ENCODE results near the gene BANP.
"Not testable (repeated sequence)": the region's sequence is repeated elsewhere in the genome, so short reads cannot be mapped to it uniquely, and the experiment has no call there.

The BANP gene

DNA sequence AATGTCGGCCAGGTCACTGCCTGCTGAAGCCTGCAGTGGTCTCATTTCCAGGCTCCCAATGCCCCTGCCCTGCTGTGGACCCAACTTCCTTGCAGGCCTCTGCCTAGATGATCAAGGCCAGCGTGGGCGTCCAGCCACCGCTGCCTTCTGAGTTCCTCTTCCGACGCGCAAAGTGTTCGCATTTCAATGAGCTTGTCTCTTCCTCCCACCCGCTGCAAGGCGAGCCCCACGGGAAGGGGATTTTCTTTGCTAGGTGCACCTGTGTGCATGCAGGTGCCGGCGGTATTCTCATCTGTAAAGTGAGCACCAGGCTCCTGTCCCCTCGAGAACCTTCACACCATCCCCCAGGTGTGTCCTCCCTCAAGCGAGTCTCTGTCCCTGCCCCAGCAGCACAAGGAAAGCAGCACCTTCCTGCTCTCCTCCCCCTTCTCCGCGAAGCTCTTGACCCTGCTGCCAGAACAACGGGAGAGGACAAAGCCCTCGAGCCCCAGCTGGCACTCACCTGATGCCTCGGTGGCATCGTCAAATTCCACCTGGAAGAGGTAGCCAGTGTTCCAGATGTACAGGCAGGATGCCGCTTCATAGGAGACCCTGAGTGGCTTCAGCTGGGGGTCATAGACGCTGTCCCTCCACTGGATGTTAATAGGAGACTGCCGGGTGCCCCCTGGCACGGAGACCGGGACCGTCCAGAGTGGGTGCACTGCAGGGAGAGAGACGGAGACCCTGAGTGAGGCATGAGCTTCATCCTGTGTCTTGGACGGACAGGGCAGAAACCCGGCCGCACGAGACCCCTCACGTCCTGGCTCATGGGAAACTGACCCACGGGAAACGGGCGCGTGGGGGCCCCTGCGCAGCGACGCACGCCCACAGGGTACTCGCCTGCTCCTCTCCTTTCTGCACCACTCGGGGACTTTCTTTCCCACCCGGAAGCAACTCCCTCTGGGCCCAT, 24.7 kb upstream of the BANP start:
- peak in 1 of 14 donors; percentile 18 for DNase-seq

DNA sequence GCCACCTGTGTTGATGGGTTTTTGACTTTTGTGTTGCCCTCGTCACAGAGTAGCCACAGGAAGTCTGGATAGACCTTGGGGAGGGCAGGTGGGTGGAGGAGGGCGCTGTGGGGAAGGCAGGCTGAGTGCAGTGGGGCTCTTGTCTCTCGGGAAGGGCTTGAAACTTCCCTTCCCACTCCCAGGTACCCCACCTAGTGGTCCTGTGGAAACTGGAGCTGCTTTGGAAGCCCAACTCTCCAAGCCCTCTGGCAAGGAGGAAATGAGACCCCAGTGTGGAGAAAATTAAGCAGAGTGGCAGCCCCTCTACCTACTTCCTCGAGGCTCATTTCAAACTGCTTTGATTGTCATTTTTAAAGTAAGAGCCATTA, 24.1 kb upstream of the BANP start:
- DNase-seq = no peak

DNA sequence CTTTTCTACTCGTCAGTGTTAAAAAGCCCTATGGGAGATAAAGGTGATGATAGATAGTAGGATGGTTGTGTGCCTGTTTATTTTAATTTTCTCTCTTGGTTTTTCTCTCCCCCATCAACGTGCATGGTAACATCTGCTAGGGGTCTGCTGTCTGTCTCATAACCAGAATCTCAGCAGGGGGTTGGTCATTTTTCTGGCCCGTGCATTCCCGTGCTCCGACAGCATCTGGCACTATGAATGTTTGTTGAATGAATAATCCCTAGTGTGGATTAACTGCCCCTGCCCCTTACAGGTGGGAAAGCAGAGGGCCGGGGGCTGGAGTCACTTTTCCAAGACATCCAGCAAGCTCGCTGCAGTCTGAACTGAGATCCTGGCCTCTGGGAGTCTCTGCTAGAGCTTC, 21.2 kb upstream of the BANP start:
- no peak for DNase-seq

DNA sequence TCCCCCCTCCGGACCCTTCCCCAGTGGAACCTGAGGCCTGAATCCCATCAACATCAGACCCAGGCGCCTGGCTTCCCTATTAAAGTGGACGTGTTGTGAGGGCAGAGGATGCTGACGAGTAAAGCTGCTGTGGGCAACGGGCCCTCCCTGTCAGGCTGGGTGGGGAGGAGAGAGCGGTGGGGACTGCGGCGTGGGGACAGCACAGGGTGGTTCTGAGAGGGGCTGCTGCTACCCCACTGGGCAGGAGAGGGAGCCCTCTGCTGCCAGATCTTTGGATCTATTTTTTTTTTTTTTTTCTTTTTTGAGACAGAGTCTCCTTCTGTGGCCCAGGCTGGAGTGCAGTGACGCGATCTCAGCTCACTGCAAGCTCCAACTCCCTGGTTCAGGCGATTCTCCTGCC, 20.8 kb upstream of the BANP start:
- no peak for DNase-seq

DNA sequence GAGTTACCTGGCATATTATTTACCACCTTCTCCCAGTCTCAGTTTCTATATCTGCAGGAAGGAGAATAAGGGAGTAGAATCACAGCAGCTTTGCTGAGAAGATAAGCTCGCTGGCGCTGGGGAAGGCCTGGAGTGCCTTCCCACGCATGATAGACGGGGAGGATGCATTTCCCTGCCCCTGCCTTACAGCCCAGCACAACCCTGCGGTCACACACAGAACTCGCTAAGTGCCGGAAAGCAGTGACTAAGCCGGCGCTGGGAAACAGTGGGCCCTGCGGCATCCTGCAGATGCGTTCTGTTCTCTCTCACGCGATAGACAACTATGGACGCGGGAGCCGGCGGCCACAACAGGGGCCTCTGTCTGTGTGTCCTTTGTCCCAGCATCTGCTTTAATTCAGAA, 19.7 kb upstream of the BANP start:
- no peak for DNase-seq

DNA sequence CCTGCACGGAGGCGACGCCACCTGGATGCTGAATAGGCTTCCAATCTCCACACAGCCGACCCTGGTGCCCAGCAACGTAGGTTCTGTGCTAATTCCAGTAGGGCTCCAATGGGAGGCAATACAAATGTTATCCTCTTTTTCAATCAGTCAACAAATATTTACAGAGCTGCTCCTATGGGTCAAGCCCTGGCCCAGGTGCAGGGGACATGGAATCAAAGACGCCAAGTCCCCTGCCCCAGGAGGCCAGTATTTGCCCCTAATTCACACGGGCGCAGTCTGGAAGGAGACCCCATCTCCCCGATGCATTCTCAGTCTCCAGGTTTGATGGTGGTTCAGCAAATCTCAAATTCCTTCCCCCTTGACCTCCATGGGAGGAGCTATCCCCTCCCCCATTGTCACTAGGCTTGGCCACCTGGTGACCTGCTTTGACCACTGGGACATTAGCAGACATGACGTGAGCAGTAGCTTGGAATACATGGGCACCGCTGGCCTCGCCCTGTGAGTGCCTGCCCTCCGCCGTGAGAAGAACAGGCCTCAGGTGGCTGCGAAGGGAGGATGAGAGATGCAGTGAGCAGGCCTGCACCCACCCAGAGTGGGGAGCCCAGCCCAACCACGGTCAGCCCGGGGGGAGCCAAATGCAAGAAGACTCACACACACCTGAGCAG, 18.6 kb upstream of the BANP start:
- DNase-seq = not testable (repeated sequence)

DNA sequence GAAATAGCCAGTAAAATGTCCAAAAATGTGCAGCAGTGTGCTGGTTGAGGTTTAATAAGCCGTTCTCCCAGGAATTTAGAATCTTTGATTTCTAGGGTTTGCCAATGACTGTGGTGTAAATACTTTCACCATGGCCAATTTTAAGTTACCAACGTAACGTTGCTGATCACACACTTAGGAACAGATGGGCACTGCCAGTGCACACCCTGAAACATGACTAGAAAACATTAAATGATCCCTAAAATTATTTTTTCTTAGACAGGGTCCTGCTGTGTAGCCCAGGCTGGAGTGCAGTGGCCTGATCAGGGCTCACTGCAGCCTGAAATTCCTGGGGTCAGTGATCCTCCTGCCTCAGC, 18.1 kb upstream of the BANP start:
- DNase-seq = no peak

DNA sequence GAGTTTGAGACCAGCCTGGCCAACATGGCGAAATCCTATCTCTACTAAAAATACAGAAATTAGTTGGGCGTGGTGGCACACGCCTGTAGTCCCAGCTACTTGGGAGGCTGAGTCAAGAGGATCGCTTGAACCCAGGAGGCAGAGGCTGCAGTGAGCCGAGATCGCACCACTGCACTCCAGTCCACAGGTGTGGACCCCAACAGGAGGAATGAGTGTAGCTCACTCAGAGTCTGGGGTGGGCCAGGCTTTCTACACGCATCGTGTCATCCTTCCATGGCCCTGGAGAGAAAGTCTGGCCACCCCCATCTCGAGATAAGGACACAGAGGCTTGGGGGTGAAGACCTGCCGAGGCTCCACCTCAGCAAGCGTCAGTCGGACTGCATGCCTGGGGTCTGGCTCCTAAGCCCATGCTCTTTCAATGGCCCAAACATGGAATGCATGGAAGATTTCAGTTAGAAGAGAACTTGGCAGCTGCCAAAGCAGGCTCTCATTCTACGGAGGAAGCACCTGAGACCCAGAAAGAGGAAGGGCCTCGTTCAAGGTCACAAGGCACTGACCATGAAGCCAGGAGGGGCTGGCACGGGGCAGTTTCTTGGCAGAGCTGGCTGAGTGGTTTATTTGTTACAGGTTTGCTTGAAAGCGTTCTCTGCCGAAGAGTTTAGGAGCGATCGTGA, 16.3 kb upstream of the BANP start:
- not testable (repeated sequence) for DNase-seq

DNA sequence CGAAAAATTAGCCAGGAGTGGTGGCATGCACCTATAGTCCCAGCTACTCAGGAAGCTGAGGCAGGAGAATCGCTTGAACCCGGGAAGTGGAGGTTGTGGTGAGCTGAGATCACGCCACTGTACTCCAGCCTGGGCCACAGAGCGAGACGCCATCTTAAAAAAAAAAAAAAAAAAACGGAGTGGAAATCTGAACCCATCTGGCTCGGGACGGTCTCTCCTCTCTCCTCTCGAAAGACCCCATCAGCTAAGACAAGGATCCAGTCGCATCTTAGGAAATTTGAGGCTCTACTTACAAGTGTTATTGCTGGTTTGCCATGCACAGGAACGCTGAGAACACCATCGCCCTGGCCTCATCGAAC, 15.2 kb upstream of the BANP start:
- DNase-seq = not testable (repeated sequence)

DNA sequence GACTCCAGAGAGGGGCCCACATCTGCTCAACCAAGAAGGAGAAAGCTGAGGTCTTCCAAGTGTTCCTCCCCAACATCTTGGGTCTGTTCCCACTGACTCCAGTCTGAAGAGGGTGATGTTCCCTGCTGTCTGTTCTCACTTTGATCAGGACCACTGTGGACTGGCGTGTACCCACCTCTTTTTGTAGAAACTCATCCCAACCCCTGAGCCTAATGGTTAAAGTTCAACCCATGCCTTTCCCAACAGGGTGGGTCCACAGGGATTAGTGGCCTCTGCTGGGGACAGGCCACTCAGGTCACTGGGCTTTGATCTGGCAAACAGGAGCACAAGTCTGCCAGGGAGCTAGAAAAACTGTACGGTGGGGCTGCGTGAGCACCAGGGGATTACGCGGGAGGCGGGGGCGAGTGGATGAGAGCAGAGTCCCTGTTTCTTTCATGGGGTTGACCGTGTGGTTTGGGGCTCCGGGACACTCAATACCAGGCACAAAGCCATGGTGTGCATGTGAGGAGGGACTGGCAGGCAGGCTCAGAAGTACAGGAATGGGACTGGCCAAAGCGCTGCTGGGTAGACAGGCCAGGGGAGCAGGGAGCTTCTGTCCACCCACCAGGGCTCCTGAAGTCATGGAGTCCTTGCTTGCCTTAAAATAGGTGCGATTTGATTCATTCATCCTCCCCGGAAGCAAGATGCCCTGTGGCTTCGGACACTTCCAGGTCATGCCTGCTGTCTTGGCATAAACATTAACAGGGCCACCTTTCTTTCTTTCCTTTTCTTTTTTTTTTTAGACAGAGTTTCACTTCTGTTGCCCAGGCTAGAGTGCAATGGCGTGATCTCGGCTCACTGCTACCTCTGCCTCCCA, 14.6 kb upstream of the BANP start, which contains the start of gene CA5A:
Gene CA5A, minus strand, starts transcription at position 155 of the 856 bp plus-strand sequence. Its CDS starts 79 bp downstream, at position 76.
- no peak for DNase-seq

DNA sequence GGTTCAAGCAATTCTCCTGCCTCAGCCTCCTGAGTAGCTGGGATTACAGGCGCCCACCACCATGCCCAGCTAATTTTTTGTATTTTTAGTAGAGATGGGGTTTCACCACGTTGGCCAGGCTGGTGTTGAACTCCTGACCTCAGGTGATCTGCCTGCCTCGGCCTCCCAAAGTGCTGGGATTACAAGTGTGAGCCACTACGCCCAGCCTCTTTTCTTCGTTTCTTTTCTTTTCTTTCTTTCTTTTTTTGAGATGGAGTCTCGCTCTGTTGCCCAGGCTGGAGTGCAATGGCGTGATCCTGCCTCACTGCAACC, 14.0 kb upstream of the BANP start:
- DNase-seq = not testable (repeated sequence)

DNA sequence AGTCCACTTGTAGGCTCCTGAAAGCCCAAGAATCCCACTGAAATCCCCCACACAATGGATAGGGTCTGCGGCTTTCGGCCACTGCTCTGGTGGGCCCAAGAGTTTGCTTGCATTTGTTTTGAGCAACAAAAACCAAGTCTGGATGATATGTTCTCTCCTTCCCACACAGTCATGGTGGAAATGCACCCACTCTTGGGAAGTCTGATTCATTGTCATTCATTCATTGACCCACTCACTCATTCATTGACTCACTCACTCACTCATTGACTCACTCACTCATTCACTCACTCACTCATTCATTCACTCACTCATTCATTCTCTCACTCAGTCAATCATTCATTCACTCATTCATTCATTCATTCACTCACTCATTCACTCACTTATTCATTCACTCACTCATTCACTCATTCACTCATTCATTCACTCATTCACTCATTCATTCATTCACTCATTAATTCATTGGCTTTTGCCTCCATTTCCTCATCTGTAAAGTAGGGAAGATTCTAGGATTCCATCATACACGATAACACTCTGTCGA, 12.8 kb upstream of the BANP start:
- DNase-seq = no peak

DNA sequence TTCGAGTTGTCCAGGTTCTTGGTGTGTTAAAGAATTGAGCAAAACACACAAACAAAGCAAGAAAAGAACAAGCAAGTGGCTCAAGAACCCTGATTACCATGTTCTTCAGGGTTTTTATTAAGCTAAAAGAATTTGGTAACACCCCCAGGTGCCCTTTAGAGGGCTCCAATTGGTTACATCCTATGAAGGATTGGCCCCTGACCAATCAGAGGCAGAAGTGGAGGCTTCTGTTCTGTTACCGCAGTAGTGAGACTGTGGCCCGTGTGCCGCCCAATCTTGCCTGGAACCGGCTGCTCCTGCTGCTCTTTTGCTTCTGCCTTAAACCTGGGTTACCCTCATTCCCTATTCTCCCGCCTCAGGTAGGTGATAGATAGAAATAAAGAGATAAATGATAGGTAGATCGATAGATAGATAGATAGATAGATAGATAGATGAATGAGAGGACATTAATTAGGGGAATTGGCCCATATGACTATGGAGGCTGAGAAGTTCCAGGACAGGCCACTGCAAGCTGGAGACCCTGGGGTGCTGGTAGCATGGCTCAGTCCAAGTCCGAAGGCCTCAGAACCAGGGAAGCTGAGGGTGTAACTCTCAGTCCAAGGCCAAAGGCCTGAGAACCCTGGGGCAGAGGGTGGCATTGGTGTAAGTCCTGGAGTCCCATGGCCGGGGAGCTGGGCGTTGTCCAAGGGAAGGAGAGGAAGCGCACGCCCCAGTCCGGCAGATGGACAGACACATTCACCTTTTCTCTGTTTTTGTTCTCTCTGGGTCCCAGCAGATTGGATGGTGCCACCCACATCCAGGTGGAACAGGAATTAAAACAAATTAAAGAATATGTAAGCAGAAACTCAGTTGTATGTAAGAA, 11.4 kb upstream of the BANP start:
- no peak for DNase-seq

DNA sequence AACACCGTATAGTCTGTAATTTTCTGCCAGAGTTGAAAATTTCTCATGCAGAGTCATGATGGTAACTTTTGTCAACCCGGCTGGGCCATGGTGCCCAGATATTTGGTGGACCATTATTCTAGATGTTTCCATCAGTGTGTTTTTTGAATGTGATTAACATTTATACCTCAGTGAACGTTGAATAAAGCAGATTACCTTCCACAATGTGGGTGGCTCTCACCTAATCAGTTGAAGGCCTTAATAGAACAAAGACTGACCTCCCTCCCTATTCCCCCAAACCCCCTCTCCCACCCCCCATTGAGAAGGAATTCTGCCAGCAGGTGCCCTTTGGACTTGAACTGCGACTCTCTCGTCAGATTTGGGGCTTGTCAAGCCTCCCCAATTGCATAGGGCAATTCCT, 8.6 kb upstream of the BANP start:
- no peak for DNase-seq

DNA sequence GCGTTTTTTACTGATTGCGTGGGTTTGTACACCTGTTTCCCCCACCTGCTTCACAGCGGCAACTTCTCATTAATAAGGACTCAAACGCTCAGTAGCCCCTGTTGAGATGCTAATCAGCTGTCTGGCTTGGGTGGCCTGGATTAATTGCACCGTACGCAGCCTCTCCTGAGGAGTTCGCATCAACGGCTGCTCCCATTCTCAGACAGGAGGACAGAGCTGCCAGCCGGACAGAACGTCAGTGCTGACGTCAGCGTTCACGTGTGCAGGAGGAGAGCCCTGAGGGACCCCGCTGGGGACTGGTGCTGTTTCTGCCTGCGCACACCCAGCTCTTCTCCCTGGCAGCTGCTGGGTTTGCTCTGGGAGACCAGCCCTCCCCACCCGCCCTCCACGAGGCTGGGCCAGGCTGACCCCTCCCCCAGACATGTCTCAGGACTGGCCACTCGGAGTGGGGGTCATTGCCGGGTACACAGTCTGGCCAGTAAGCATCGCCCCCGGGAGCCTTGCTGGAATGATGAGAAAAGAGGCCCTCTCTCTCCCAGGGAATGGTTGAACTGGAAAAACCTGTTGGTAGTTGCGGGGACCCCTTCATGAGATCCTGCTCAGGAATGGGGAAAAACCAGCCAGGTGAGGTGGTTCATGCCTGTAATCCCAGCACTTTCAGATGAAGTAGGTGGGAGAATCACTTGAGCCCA, 5.7 kb upstream of the BANP start:
- peak in 12 of 14 donors; percentile 23 to 91 (median 68) for DNase-seq

DNA sequence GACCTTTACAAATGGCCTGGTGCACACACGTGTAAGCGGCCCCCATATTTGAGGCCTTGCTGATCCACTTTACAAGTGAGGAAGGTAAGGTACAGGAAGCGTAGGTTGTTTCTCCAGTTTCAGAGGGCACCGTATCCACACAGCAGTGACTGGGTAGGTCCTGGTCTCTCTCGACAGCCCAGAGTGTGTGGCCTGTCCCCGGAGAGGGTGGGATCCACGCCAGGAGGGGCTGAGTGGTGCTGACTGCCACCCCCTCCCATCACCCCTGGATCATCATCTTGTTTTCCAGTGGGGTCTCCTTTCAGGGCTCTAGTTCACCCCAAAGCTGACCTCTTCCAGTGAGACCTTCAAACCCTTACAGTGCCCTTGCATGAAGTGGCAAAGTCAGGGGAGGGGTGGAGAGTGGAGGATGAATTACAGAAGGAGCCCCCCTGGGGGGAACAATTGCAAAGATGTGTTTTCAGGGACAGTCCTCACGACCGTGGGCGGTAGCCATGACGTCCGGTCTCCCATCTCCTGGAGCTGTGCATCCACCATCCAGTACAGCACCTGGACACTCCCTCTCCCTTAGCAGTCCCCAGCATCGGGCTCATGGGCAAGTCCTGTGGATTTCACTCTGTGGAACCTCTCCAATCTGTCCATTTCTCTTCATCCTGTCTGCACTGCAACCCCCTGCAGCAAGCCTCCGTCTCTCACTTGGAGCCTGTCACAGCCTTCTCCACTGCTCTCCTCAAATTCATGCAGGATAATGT, 4.5 kb upstream of the BANP start:
- no peak for DNase-seq

DNA sequence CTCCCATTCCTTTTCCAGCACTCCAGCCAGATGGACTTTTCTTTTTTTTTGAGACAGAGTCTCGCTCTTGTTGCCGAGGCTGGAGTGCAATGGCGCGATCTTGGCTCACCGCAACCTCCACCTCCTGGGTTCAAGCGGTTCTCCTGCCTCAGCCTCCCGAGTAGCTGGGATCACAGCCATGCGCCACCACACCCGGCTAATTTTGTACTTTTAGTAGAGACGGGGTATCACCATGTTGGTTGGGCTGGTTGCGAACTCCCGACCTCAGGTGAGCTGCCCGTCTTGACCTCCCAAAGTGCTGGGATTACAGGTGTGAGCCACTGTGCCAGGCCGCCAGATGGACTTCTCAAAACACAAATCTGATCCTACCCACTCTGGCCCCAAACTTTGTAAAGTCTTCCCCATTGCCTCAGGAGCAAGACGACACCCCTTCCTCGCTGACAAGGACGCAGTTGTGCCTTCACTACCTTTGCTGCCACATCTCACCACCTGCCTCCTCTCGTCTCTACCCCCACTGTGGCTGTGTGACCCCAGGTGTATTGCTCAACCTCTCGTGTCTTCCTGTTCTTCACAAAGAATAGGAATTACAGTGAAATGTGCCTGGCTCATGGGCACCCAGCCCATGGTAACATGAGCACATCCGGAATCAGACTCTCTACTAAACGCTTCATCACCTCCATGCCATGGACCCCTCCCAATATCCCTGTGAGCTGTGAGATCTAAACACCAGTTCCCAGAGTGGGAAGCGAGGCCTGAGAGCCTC, 3.7 kb upstream of the BANP start:
- DNase-seq = no peak

DNA sequence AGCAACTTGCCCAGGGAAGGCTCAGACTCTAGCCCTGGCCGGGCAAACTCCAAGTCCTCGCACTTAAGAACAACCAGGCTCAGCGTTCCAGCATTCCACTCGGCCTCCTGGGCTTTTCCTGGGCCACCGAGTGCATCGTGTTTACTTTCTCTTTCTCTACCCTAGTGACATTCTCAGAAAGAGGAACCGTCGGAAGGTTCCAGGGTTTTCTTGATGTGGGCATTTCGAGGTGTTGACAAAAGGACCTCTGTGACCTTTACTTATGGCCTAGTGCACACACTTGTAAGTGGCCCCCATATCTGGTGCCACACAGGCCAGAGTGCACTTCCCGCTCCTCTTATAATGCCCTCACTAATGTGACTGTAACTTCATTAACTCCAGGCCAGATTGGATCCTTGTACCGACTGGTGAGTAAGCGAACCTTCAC, 3.1 kb upstream of the BANP start:
- peak in 2 of 14 donors; percentile 23 to 33 for DNase-seq

DNA sequence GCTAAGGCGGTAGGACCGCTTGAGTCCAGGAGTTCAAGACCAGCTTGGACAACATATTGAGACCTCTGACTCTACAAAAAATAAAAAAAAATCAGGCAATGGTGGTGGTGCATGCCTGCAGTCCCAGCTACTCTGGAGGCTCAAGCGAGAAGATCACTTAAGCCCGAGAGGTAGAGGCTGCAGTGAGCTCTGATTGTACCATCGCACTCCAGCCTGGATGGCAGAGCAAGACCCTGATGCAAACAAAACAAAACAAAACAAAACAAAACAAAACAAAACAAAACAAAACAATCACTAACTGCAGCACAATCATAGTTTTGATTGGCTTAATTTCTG, 2.5 kb upstream of the BANP start:
- DNase-seq = no peak
